Cardiac atrium fibroblast (primary cell): ENCODE results near the gene CYTH1. TPM values are rescaled to one million over a fixed set of nuclear protein-coding genes. Genes with fewer than 3 reads are reported as not detected.

Experiments used
- total RNA-seq: library from RNA; depleted of rRNA; stranded (reverse); fragments of >200 nt; gene quantifications from 2 replicates; pipeline ENCODE4 v1.2.3, GENCODE V29; 2015

The CYTH1 gene
- total RNA-seq: 12.5 and 21.1 TPM in 2 replicates

GRCh38 chr17:78781893-78782304, at the start of gene CYTH1:
CYTH1 (minus strand) TSS chr17:78782273; CDS start chr17:78782223, 50 bp downstream.

Other genes with a start within 250 kb of the CYTH1 start
- not detected in 2 replicates for gene DNAH17, start 204.9 kb downstream of the CYTH1 start, total RNA-seq
- gene USP36, start 58.5 kb upstream of the CYTH1 start, total RNA-seq: 19.0 and 21.9 TPM in 2 replicates
- gene CEP295NL, start 120.9 kb upstream of the CYTH1 start, total RNA-seq: 0.49 and 0.72 TPM in 2 replicates
- 183 and 199 TPM in 2 replicates for gene TIMP2, start 143.1 kb upstream of the CYTH1 start, total RNA-seq
- 105 and 128 TPM in 2 replicates for gene LGALS3BP, start 197.7 kb upstream of the CYTH1 start, total RNA-seq
- gene CANT1, start 227.5 kb upstream of the CYTH1 start, total RNA-seq: 32.1 and 48.4 TPM in 2 replicates
- 797 and 1,160 TPM in 2 replicates for gene C1QTNF1, start 241.9 kb upstream of the CYTH1 start, total RNA-seq